Activated T-cell treated with anti-CD3 and anti-CD28 coated beads, Interleukin-2, amount 50 U/mL, for 48 hours (primary cell): ENCODE measurements around the gene ABL1.

ENCODE experiments used
- DNase-seq, 2 experiments: peaks; one replicate each; pipeline ENCODE4 v3.0.0-alpha.2; 2020

Gene ABL1

DNA sequence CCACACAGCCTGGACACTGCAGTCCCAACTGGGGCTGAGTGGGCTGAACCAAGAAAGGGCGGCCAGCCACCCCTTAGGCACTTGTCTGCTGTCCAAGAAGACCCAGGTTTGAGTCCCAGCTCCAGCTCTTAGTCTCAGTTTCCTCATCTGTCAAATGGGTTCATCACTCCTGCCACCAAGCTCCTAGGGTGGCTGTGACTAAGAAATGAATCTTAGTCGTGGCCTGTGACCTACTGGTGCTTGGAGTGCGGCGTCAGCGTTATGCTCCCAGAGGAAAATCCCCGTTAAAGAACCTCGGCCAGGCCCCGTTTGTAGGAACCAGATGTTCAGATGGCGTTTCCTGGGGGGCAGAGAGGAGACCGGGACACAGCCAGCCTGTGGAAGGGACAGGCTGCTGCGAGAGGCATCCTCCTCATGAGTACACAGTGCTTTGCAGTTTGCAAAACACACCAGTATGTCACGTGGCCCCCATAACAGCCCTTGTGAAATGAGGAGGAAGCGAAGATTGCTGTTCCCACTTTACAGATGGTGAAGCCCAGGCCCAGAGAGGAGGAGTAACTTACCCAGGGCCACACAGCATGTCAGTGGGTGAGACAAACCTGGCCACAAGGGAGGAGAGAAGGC, 100.7 kb downstream of the ABL1 start:
- DNase-seq = no peak

DNA sequence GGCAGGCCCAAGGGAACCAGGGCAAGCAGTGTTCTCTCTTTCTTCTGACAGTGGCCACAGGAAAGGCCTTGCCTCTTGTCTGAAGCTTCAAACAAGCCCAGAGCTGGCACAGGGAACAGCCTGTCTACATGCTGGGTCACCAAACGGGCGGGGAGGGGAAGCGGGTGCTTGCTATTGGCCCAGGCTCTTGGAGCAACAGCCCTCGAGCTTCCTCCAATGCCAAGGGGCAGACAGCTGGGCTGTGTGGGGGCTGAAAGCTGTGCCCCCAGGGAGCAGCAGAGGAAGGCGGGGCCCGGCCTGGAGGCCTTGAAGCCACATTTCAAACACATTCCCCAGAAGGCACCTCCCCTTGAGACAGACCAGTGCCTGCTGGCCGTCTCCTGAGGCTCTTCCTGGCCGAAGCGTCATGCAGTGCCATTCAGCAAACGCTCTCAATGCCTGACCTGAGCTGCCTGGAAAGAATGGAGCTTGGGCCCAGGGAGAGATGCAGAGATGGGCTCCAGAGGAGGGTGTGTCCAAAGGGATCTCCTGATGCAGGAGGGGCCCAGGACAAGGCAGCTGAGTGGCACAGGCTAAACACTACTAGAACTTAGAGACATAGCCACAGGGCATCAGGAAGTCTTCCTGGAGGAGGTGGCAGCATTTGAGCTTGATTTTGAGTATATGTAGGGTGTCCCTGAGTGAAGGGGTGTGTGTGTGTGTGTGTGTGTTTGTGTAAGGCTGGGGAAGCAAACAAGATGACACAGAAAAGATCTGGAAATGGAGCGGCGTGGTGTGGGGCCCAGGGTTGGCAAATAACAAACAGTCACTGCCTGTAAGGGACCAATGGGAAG, 101.4 kb downstream of the ABL1 start:
- no peak for DNase-seq
